Daoy (cell line): ENCODE results near the gene PHC3. TPM values are rescaled to one million over a fixed set of nuclear protein-coding genes. Genes with fewer than 3 reads are reported as not detected.
"Not testable (repeated sequence)": the region's sequence is repeated elsewhere in the genome, so short reads cannot be mapped to it uniquely, and the experiment has no call there.

ENCODE experiments used
- DNase-seq: peaks from one replicate; pipeline ENCODE4 v3.0.0-alpha.2; 2015; ENCODE audit warnings: low read depth
- total RNA-seq: library from RNA; depleted of rRNA; stranded (reverse); fragments of >200 nt; shearing (Covaris generic); gene quantifications from 2 replicates; pipeline ENCODE4 v1.2.3, GENCODE V29; 2014

Gene PHC3
- total RNA-seq, 1 experiment from 2014 or later = 17.0 TPM

- no peak for DNase-seq
Measured at GRCh38 chr3:170130532-170130931, 51.0 kb downstream of the PHC3 start.

DNA sequence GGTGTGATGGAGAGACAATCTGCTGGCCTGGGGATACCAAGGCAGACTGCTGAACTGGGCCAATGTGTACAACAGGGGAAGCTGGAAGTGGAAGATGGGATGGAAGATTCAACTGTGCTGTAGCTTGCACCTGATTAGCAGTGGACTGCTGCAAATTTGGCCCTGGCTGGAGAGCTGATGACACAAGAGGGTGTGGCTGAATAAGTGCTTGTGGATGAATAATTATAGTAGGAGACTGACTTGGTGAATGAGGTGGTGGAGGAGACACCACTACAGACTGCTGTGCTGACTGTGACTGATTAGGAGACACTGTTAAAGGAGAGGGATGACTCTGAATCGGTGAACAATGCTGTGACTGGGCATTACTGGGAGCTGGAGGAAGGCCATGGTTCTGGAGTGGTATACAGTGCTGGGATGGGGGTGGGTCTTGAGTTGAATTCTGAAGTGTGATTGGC is 52.5 kb downstream of the PHC3 start:
- peak; percentile 6 for DNase-seq

- no peak for DNase-seq
Measured at GRCh38 chr3:170128259-170128976, 53.1 kb downstream of the PHC3 start.

GRCh38 chr3:170117134-170117533 is 64.4 kb downstream of the PHC3 start:
- no peak for DNase-seq

DNA sequence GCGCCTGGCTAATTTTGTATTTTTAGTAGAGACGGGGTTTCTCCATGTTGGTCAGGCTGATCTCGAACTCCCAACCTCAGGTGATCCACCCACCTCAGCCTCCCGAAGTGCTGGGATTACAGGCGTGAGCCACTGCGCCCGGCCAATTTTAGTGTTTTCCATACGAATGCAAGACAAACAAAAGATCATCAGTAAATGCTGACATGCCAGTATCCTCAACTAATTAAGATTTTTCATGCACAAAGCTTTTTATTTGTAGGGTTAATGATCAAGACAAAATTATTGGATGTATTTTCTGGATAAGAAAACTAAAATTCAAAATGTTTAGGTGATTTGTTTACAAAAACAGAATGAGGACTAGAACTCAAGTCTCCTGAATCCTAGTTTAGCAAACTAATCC is 67.4 kb downstream of the PHC3 start:
- DNase-seq = not testable (repeated sequence)

GRCh38 chr3:170111147-170111771 is 70.3 kb downstream of the PHC3 start:
- no peak for DNase-seq

DNA sequence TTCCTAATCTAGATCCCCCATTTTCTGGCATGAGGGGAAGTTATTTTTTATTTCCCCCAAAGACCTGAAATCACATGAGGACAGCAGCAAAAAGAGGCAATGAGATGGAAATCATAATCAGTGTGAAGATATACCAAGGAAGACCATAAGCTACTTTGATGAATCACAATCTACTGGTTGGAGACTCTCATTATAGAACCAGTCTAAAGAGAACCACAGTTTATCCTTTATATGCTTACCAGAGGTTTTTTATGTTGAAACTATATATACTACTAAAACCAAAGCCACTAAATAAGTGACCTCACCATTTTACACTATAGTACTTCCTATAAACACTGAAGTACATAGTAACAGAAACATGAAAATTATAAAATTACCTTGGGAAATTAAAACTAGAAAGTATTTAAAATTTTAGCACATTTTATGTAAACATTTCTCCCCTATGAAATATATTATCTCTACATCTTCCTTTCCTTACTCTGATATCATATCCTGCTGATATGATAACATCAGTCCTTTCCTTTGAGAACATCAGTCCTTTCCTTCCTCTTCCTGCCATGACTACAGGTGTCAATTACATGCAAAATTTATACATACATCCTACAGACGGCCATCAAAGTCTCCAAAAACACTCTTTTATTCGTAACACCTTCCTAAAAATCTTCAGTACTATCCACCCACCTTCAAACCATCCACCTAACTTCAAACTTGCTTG is 71.8 kb downstream of the PHC3 start:
- DNase-seq = no peak

GRCh38 chr3:170108955-170109354 is 72.6 kb downstream of the PHC3 start:
- DNase-seq = no peak

GRCh38 chr3:170107941-170108340 is 73.6 kb downstream of the PHC3 start:
- no peak for DNase-seq

DNA sequence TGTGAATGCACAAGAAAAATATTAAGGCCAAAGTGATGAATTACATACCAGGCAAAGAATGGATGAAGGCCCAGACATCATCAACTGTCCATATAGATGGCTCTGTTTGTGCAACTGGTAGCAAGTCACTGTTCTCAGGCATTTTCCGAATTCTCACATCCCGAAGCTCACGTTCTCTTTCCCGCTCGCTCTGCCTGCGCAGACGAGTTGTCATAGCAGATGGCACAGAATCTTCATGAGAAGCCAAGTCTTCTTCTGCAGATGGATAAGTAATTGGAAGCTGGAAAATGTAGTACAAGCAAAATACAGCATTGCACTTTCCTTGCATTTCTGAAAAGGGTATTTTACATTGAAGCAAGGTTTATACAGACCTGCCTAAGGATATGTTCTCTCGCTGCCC is 79.1 kb downstream of the PHC3 start:
- DNase-seq = no peak

- DNase-seq = no peak
Measured at GRCh38 chr3:170100944-170101343, 80.6 kb downstream of the PHC3 start.

- DNase-seq = no peak
Measured at GRCh38 chr3:170098753-170099152, 82.8 kb downstream of the PHC3 start.

DNA sequence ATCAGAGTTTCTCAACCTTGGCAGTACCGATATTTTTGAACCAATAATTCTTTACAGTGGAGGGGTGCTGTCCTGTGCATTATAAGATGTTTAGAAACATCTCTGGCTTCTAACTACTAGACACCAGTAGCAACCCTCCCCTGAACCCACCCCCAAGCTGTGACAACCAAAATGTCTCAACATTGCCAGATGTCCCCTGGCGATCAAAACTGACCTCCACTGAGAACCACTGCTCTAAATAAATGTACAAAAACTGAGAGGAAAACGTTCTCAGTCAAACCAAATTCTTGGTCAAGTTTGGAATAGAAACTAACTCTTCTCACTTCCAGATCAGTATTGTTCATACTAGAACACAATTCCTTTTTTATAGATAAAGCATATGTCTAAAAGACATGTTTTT is 85.2 kb downstream of the PHC3 start:
- no peak for DNase-seq

DNA sequence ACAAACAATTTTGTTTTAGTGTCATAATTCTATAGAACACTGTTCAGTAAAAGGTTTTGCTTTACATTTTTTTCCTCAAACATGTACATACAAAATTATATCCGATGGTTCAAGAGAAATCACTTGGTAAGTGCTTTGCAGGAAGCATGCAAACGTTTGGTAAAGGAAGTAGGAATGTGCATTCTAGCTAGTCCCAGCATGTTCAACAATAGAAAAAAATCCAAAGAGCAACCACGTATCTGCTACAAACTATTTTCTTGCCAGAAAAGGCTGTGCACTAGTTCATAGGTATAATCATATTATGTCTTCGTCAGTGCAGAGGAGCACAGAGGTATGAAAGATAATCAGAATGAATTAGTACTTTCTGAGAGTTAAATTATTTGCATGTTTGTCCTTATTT is 85.8 kb downstream of the PHC3 start:
- DNase-seq = no peak

DNA sequence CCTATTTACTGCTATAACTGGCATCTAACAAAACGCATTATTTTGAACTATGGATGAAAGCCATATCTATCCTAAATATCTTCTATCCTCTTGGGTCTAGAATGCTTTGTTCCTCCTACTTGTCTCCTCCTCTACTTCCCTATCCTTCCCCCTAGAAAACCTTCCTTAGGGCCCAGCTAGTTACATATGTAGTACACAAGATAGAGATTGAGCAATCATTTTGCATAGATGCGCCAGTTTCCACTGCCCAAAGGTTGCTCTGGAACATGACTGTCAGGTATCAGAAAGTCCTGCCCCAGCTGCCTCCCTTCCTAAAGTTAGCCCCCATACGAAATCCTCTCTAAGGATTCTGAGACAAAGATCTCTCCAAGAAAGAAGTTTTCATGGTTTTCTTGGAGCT is 88.6 kb downstream of the PHC3 start:
- DNase-seq = no peak

- no peak for DNase-seq
Measured at GRCh38 chr3:170090601-170090981, 90.9 kb downstream of the PHC3 start.

- DNase-seq = no peak
Measured at GRCh38 chr3:170089862-170090600, 91.5 kb downstream of the PHC3 start.

- DNase-seq = no peak
Measured at GRCh38 chr3:170085396-170085795, 96.1 kb downstream of the PHC3 start.

DNA sequence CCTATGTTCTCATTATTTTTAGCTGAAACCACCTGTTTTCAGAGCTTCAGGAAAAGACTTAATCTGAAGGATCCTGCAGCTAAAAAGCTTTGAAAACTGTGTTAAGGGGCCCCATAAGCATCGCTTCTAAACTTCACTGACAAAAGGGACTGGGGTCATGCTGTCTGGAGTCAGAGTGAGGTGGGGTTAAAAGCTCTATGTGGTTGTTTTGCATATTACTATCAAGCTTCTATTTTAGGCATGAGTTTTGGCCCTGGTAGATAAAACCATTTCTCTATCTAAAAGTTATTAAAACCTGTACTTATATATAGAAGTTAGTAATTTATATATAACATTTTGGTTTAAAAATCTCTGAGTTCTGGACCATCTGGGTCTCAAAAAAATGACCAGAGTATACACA is 98.2 kb downstream of the PHC3 start:
- no peak for DNase-seq

DNA sequence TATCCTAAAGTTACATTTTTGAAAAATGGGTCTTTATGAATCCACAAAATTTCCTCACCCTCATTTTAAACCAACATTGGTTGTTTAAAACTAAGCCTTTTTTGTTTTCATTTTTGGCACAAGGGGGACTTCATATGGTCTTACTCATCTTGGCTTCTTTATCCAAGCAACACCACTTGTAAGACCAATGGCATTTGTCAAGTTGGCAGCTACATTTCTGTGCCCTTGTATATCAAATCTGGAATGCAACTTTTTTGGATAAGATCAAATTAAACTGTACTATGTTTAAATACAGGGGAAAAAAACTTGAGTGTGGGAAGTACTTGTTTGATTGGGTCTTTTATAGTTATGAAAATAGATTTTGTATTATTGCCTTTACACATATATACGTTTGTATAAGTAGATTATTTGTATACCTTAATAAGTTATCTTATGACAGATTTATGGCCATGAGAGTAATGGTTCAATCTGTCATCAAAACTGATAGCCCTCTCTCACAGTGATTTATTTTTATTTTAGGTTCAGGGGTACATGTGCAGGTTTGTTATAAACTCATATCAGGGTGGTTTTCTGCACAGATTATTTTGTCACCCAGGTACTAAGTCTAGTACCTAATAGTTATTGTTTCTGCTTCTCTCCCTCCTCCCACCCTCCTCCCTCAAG is 100.3 kb downstream of the PHC3 start:
- DNase-seq = no peak

DNA sequence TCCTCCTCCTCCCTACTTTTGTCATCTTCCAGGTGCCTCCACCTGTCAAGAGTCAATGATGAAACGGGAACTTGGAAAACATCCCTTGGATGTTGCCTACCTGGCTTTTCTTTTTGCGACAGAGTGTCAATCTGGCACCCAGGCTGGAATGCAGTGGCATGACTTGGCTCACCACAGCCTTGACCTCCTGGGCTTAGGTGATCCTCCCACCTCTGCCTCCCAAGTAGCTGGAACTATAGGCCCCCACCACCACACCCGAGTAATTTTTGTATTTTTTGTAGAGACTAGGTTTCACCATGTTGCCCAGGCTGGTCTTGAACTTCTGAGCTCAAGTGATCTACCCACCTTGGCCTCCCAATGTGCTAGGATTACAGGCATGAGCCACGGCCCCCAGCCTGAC is 100.9 kb downstream of the PHC3 start:
- no peak for DNase-seq
